GDM1 (cell line): ENCODE measurements around the gene EIF4EBP2.

Experiments used
- DNase-seq: peaks from one replicate; lab custom pipeline; 2025; lab: John Stamatoyannopoulos, UW

EIF4EBP2 gene

DNA sequence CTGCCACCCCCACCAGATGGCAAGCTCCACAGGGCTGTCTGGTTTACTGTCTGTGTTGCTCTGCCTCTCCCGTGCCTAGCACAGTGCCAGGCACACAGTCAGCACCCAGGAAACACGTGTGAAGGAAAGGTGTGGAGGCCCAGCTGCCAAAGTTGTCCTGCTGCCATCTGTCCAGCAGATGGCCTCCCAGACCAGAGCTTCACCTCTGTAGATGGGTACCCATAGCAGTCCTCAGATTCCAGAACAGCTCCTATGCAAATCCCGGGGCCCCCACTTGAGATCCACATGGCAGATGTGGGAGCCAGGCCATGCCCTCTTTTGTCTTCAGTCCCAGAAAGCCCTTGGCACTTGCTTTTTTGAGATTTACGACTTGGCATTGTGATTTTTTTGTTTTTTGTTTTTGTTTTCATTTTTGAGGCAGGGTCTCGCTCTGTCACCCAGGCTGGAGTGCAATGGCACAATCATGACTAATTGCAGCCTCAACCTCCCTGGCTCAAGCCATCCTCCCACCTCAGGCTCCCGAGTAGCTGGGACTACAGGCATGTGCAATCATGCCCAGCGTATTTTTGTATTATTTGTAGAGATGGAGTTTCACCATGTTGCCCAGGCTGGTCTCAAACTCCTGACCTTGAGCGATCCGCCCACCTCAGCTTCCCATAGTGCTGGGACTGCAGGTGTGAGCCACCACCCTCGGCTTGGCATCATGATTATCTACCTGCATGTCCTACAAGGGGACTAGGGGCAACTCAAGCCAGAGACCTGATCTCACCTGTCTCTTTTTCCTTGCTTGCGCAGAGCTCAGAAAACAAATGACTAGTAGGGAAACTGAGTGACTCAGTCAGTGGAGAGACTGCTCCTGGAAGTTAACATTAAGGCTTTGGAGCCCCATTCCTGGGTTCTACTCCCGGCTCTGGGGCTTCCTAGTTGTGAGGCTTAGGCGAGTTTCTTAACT is 57.7 kb downstream of the EIF4EBP2 start:
- peak; percentile 36 for DNase-seq

DNA sequence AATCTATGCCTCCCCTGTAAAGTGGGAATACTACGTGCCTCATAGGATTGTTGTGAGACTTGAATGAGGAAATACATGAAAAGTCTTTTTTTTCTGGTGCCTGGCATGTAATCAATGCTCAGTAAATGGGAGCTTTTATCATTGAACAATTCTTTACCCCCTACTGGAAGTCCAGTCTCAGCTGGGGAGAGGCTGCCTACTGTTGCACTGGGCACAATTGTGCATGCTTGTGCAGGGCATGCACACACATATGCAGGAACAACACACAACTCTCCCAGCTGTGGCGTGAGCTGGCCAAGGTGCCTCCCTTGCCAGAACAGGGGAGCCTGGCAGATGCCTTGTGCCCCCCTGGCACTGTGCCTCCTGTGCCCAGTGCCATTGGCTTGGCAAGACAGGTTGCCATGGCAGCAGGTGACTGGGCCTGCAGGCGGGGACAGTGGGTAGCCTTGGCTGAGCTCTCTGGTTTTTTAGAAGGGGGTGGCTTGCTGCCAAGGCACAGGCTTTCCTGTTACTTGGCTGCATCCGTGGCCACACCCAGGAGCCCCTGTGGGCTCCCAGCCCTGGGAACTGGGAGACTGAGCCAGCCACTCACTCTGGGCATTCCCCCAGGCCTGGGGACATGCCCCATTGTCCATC is 58.5 kb downstream of the EIF4EBP2 start:
- no peak for DNase-seq

DNA sequence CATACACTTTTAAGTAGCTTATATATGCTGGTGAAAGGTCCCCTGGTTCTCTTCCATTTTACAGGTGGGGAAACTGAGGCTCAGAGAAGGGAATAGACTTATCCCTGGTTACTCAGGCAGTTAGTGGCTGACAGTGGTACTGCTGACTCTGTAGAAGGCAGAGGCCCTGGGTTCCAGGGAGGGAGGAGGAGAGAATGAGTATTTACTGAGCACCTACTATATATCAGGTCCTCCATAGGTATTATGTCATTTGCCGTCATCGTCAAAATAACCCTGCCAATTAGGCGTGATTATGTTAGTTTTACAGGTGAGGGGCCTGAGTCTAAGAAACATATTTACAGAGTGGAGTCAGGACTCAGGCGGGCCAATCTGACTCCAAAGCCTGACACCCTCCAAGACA is 61.3 kb downstream of the EIF4EBP2 start:
- DNase-seq = no peak

DNA sequence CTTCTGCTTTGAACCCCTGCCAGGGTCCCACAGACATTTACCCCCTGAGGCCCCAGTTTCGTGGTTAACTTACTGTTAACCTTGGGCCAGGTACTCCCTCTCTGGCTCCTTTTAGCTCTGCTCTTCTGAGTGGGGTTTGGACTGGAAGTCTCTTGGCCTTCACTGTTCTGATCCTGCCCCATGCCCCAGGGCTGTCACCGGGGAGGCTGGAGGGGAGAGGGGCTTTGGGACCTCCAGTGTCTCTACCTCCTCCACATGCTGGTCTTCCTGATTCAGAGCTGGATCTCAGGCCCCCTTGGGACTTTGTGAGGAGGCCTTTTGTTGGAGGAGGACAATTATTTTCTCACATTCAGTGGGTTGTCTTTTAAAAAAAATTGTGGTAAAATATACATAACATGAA is 61.9 kb downstream of the EIF4EBP2 start:
- DNase-seq = no peak

DNA sequence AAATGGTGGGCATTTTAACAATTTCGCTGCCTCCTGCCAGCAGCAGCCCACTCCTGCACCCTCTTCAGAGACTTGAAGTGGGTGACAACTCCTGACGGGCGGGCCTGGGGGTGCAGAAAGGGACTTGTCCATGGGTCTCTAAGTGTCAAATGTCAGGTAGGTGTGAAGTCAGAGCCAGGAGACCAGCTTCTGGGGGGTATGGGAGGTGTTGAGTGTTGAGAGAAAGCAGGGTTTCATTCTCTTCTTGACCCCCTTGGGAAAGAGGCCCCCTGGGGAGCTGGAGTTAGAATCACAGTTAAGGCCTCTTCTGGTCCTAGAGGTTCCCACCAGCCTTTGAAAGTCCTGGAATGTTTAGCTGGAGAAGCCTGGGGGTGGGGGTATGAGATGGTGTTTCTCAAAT is 63.0 kb downstream of the EIF4EBP2 start:
- DNase-seq = no peak

DNA sequence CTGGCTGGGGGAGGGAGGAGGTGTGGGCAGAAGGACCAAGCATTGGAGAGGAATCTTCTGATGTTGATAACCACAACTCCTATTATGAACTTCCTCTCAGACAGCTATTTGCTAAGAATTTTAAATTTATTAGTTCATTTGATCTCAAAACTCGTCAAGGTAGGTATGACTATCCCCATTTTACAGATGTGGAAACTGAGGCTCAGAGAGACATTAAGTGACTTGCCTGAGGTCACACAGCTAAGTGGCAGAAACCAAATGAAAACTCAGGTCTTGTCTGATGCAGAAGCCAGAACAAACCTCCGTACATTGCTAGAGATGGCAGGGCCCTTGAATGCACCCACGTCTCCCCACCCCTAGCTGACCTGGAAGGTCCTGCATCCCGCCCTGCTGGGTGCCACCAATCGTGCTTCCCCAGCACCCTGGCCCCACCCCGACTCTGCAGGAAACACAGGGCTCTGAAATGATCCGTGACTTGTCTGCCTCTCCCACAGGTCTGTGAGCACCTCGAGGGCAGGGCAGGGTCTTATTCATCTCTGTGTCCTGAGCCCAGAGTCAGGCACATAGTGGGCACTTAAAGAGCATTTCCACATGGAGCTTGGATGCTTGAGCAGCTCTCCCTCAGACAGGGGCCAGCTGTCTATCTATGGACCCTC is 69.0 kb downstream of the EIF4EBP2 start:
- DNase-seq = no peak

DNA sequence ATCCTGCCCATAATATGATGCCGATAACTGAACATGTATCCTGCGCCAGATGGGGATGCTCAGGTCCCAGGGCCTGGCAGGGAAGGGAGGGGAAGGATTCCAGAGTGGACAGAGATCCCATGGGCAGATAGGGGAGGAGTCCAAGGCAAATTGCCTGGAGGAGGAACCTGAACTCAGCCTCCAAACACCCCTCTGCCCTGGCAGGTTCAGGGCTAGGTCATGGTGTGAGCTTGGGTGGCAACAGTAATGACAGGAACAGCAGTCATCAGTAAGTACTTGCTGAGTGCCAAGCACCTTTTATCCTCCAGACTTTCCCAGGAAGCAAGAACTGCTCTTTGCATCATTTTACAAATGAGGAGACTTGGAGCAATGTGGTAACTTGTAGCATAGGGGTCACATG is 70.8 kb downstream of the EIF4EBP2 start:
- no peak for DNase-seq

DNA sequence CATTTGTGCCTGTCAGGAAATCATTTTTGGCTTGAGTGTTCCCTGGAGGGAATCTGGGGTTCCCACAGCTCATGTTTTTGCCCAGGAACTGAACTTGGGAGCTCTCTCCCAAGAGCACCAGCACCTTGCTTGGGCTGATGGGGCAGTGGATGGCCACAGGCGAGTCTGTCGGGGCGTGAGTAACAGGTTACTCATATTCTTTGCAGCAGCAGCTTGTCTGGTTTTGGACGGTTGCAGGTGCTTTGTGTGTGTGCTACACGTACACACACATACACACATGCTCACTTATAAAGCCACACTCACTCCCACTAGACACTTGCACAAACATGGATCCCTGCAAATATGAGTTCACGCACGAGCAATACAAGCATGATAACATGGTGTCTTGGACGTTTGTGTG is 71.7 kb downstream of the EIF4EBP2 start:
- no peak for DNase-seq

DNA sequence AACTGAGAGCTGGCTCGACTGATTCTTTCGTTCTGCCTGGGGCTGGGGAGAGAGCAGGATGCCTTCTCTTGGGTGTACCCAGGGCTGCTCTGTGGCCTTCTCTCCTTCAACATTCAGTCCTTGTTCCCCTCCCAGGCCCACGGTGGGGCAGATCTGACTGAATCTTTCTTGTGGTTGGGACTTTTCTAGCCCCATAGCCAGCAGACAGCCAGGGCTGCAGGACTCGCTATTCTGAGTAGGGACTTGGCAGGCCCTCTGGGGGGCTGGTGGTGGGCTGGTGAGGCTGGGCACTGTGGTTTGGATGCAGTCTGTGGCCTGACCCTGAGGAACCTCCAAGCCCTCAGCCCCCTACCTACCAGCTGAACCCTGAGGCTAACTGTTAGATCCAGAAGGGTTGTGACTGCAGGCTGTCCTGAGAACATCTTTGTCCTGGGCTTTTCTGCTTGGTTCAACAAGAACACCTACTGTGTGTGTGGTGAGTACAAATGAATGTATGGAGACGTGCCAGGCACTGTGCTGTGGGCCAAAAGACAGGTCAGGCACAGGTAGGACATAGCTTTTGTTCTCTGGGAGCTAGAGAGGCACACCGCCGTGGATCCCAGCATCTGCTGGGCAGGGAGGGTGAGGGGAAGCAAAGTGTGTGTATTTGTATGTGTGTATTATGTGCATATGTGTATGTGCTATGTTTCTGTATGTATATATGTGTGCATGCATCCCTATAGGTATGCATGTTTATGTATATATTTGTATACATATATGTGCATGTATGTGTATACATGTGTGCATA is 72.5 kb downstream of the EIF4EBP2 start:
- DNase-seq = no peak

DNA sequence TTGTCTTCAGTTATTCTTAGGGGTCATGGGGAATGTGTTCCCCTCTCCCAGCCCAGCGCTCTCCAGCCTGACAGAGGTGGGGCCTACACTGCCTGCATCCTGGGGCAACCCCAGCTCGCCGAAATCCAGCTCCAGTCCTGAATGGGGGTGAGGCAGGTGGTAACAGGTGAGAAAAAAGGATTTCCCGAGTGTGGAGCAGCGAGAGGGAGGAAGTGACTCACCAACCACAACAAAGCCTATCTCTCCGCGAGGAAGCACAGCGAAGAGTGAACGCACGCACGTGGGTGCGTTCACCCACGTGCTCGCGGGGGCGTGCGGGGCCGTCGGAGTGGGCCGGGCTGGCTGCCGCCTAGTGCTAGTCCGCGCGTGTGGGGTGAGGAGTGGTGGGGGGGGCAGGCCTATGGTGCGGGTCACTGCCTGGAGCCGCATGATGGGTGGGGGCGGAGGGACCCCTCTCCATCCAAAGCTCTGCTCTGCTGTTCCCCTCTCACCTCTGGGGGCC is 73.8 kb downstream of the EIF4EBP2 start:
- DNase-seq = peak; percentile 24
